Activated gamma-delta T cell treated with anti-CD3 and anti-CD28 coated beads, Interleukin-2, amount 50 U/mL, for 16 hours (primary cell): Measurements from ENCODE around the gene FAM135A.
"Not testable (repeated sequence)": the region's sequence is repeated elsewhere in the genome, so short reads cannot be mapped to it uniquely, and the experiment has no call there.

Experiments used
- DNase-seq: peaks from one replicate; pipeline ENCODE4 v3.0.0-alpha.2; 2020; ENCODE audit warnings: low read depth

FAM135A gene

DNA sequence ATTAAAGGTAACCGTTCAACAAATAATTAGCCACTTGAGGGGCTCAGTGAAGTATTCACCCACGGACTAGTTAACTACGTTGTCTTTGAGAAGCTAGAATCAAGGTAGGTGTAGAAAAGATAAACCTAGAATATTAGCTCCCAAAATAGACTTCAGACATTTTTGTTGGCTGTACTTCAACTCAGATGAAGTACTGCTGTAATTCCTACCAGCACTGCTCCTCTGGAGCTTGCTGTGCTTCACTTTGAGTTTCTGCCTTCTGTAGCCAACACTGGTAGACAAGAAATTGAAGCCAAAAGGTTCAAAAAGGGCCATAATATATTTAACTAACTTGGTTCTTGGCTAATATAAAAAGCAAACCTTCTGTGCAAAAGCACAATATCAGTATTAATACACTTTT is 134.6 kb downstream of the FAM135A start:
- DNase-seq, result no peak

DNA sequence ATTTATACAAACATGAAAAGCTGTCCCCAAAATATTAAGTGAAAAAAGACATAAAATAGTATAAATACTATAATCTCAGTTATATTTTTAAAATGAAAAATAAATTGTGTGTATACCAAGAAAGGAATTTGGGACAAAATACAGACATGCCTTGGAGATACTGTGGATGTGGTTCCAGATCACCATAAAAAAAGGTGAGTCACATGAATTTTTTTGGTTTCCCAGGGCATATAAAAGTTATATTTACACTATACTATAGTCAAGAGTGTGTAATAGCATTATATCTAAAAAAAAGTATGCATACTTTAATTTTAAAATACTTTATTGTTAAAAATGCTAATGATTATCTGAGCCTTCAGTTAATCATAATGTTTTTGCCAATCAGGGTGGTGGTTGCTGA is 136.0 kb downstream of the FAM135A start:
- no peak for DNase-seq

- DNase-seq, result no peak
Measured at GRCh38 chr6:70551566-70551965, 138.3 kb downstream of the FAM135A start.

GRCh38 chr6:70552286-70552940 is 139.1 kb downstream of the FAM135A start:
- not testable (repeated sequence) for DNase-seq

- DNase-seq, result no peak
Measured at GRCh38 chr6:70552974-70553373, 139.7 kb downstream of the FAM135A start.

GRCh38 chr6:70557998-70558397 is 144.7 kb downstream of the FAM135A start:
- DNase-seq, result no peak

DNA sequence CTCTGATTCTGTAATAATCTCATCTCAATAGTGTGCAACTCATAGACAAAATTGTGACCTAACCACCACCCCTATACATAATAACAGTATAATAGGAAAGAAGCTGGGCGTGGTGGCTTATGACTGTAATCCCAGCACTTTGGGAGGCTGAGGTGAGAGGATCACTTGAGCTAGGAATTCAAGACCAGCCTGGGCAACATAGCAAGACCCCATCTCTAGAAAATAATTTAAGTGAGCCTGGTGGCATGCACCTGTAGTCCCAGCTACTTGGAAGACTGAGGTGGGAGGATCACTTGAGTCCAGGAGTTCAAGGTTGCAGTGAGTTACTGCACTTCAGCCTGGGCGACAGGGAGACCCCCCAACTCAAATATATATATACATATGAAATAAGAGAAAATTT is 149.1 kb downstream of the FAM135A start:
- DNase-seq, result not testable (repeated sequence)

- DNase-seq, result no peak
Measured at GRCh38 chr6:70563530-70563929, 150.2 kb downstream of the FAM135A start.

DNA sequence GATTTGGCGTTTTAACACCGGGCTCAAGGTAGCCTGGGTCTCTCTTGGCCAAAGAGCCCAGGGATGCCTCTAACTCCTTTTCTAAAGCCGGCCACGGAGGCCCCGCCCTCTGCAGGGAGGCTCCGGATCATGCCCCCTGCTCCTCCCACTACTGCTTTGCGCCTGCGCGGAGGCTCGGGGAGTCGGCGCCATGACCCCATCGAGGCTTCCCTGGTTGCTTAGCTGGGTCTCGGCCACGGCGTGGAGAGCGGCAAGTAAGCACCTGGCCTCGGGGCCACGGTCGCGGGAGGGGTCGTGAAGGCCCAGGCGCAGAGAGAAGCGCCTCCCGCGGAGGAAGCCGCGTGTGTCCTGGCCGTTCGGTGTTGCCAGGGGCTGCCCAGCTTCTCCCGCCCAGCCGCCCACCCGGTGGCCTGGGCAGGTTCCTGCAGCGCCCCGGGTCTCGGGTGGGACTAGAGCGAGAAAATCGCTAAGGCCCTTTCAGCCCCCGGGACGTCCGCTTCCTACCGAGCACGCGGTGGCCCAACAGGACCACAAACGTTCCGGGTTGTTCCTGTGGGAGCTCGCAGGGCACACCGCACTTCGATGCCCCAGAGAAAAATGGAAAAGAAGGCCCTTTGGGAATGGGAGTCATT is 153.6 kb downstream of the FAM135A start, which contains the start of gene SDHAF4:
Gene SDHAF4 (plus strand): TSS at position 180 of the 632 bp plus-strand sequence. CDS start 11 bp downstream, at position 191.
- DNase-seq, result peak; percentile 93

- DNase-seq, result no peak
Measured at GRCh38 chr6:70574643-70575042, 161.3 kb downstream of the FAM135A start.

DNA sequence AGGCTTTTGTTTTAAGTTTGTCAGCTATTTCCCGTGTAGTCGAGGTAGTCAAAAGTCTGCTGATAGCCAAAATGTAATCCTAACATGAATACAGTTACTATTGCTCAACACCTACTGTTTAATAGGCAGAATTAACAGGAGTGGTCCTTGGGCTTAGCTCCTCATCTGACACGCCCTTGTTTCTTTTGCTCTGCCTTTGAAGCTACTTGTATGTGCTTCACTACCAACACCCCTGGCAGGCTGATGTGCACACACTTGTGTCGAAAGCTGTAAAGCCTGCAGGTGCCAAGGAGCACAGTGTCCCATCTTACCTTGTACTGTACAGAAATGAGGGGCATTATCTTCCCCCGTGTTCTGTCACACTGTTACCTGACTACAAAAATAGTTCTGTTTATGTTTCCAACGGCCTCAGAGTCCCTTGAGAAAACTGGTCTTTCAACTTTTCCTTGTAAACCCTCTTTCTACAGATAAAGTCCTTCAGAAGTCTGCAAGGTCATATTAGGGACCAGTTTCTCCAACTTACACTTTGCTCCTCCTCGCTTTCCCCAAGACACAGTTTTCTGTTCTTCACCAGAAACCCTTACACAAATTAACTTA is 162.7 kb downstream of the FAM135A start:
- DNase-seq, result no peak

DNA sequence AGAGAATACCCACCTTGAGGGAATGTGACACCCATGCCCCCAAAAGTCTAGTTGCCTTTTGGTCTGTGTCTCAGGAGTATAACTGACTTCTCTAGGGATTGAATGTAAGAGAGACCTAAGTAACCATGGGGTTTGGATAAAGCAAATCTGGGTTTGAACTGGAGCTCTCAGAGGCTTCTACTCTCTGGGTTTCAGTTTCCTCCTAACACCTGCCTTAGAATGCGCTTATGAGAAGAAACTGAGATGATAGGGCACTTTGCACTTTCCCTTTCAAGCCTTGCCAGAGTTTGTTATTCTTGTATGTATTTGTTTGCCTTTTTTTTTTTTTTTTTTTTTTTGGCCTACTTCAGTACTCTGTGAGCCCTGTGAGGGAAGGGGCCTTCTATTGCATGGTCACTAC is 172.8 kb downstream of the FAM135A start:
- no peak for DNase-seq

GRCh38 chr6:70590400-70590799 is 177.1 kb downstream of the FAM135A start:
- DNase-seq, result no peak

DNA sequence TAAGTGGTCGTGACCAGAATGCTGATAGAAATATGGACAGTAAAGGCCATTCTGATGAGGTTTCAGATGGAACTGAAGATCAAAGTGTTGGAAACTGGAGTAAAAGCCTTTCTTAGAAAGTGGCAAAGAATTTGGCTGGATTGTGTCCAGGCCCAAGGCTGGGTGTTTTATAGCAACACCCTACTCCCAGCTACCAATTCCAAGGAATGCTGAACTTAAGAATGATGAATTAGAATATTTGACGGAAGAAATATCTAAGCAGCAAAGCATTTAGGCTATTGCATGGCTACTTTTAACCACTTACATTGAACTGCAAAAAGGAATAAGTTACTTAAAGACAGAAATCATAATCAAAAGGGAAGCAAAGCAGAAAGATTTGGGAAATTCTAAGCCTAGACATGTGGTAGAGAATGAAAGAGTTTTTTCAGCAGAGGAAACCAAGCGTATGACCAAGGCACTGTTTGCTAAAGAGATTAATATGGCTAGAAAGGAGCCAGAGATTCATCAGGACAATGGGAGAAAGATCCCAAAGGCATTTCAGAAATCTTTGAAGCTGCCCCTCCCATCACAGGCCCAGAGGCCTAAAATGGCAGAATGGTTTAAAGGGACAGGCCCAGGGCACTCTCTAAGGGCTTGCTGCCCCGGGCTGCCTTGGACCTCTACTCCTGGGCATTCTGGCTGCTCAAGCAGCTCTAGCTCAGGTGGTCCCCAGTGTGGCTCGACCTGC is 179.2 kb downstream of the FAM135A start:
- DNase-seq, result no peak

GRCh38 chr6:70593118-70593486 is 179.8 kb downstream of the FAM135A start:
- no peak for DNase-seq

DNA sequence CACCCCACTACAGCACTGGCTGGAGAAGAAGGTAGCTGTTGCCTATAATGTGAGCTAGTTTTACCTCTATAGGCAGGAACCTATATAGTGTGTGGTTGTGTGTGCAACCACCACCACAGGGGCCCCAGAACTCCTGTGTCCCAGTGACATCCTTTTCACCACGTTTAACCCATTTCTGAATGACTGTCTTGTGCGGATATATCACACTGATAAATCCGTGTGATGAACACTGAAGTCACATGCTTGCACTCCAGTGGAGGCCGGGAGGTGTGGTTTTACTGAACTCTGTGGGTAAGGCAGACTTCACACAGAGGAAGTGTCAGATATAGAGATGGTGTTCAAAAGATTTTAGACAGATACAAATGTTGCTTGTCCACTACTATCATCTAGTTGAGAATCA is 185.9 kb downstream of the FAM135A start:
- DNase-seq, result no peak

DNA sequence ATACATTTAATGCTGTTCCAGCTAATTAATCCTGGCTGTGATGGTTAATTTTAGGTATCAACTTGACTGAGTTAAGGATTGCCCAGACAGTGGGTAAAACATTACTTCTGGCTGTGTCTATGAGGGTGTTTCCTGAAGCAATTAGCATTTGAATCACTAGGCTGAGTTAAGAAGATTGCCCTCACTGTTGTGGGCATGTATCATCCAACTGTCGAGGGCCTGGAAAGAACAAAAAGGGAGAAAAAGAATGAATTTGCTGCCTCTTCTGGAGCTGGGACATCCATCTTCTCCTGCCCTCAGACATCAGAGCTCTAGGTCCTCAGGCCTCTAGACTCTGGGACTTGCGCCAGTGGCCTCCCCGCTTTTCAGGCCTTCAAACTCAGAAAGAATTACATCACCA is 187.7 kb downstream of the FAM135A start:
- no peak for DNase-seq

DNA sequence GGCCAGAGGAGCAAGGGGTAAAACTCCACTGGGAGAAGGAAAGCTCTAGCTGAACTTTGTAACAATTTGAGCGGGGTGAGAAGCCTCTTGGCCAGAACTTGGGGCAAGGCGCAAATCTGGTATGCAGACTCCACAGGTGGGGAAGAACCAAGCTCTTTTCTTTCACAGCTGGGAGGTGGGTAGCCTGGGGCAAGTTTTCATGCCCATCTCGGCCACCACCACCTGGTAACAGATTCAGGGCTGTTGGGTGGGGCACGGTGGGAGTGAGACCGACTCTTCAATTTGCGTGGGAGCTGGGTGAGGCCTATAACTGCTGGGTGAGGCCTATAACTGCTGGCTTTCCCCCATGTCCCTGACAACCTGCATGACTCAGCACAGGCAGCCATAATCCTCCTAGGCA is 190.9 kb downstream of the FAM135A start:
- DNase-seq, result no peak

DNA sequence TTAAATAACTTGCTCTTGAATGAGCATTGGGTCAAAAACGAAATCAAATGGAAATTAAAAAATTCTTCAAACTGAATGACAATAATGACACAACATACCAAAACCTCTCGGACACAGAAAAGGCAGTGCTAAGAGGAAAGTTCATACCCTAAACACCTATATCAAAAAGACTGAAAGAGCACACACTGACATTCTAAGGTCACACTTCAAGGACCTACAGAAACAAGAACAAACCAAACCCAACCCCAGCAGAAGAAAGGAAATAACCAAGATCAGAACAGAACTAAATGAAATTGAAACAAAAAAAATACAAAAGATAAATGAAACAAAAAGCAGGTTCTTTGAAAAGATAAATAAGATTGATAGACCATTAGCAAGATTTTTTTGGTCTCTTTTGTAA is 194.1 kb downstream of the FAM135A start:
- DNase-seq, result not testable (repeated sequence)

GRCh38 chr6:70609181-70609580 is 195.9 kb downstream of the FAM135A start:
- DNase-seq, result not testable (repeated sequence)
